HepG2 (cell line): Measurements from ENCODE around the gene FGGY. TPM values are rescaled to one million over a fixed set of nuclear protein-coding genes. Genes with fewer than 3 reads are reported as not detected.

Source experiments
- ATAC-seq: fragments of 200-7000 bp; cut with Tn5 transposase; 3 replicates; pipeline ENCODE4 v1.9.1; 2020; ENCODE audit warnings: mild to moderate bottlenecking, moderate library complexity
- BruUV-seq: library from RNA; stranded (reverse); fragments of 400-500 nt; replicated peaks from 2 replicates; lab custom pipeline; 2021; lab: Mats Ljungman, UMichigan
- CTCF ChIA-PET: fragments of 300-600 bp; formaldehyde crosslinking; extraction: SDS; loops from one replicate; lab custom pipeline; 2021; ENCODE audit warnings: low total read pairs, inconsistent platforms, low intra/inter-chr PET ratio; lab: Yijun Ruan, JAX
- POLR2A ChIA-PET: fragments of 350-600 bp; sonication (Branson Sonifier 250); formaldehyde crosslinking; loops from one replicate; lab custom pipeline; 2020; ENCODE audit warnings: antibody characterized with exemption, inconsistent platforms; lab: Yijun Ruan, JAX
- DNase-seq: peaks from one replicate; pipeline ENCODE4 v3.0.0-alpha.2; 2015; ENCODE audit warnings: low spot score
- FAIRE-seq: peaks from 3 replicates; lab custom pipeline; 2011; peaks lifted over from hg19 to GRCh38; lab: Jason Lieb, UNC
- H2AFZ ChIP-seq: one replicate; pipeline ENCODE4 v1.6.1; 2011; ENCODE audit warnings: low read length, inconsistent platforms
- H3K27ac ChIP-seq: fragments of 300-600 bp; 3 replicates; pipeline ENCODE4 v1.8.0; 2011; ENCODE audit warnings: mixed run types, mild to moderate bottlenecking, mixed read lengths, low read length, inconsistent platforms; ENCODE audit not compliant: insufficient read depth; ENCODE audit errors: extremely low read length
- H3K27me3 ChIP-seq, 2 experiments: fragments of 200-600 bp in 1 of 2; 2 replicates in 1 of 2; 3 replicates in 1 of 2; pipeline versions ENCODE4 v1.6.0 to v1.8.0; 2011; ENCODE audit warnings: low read length in 2 of 2, mild to moderate bottlenecking in 2 of 2, moderate library complexity in 2 of 2, inconsistent platforms in 1 of 2; ENCODE audit not compliant: insufficient read depth in 2 of 2, control insufficient read depth in 1 of 2
- H3K36me3 ChIP-seq, 2 experiments: fragments of 200-600 bp in 1 of 2; replicated peaks in 1 of 2; 2 replicates in 1 of 2; 3 replicates in 1 of 2; pipeline versions ENCODE4 v1.5.1 to v1.8.0; 2011; ENCODE audit warnings: low read length in 2 of 2, inconsistent platforms in 1 of 2; ENCODE audit not compliant: insufficient read depth in 2 of 2, control insufficient read depth in 1 of 2
- H3K4me1 ChIP-seq: 2 replicates; pipeline ENCODE4 v1.5.1; 2012; ENCODE audit warnings: low read length, inconsistent platforms; ENCODE audit not compliant: insufficient read depth
- H3K4me2 ChIP-seq: 2 replicates; pipeline ENCODE4 v1.6.0; 2011; ENCODE audit warnings: low read depth, low read length, inconsistent platforms
- H3K4me3 ChIP-seq, 3 experiments: fragments of 200-600 bp in 1 of 3; sonication (generic), shearing (Covaris generic) in 1 of 3; replicated peaks in 1 of 3; 2 replicates each; pipeline ENCODE4 v1.5.1; 2011 to 2016; ENCODE audit warnings: low read length in 3 of 3, inconsistent platforms in 2 of 3, low read depth in 2 of 3, mild to moderate bottlenecking in 2 of 3, control low read depth in 1 of 3, mixed read lengths in 1 of 3; ENCODE audit not compliant: insufficient read depth in 1 of 3
- H3K79me2 ChIP-seq: one replicate; pipeline ENCODE4 v1.6.1; 2011; ENCODE audit warnings: low read length, inconsistent platforms; ENCODE audit not compliant: insufficient read depth
- H3K9ac ChIP-seq: 2 replicates; pipeline ENCODE4 v1.6.0; 2011; ENCODE audit warnings: mild to moderate bottlenecking, low read depth, low read length, inconsistent platforms; ENCODE audit not compliant: insufficient read depth
- H3K9me3 ChIP-seq: 2 replicates; pipeline ENCODE4 v1.5.1; 2012; ENCODE audit warnings: mild to moderate bottlenecking, low read length
- H4K20me1 ChIP-seq: 2 replicates; pipeline ENCODE4 v1.6.0; 2011; ENCODE audit warnings: inconsistent platforms, mild to moderate bottlenecking, low read length, moderate library complexity; ENCODE audit not compliant: insufficient read depth
- ARID5B ChIP-seq: IDR thresholded peaks from 2 replicates; pipeline ENCODE4 v1.4.0; 2020; ENCODE audit warnings: mild to moderate bottlenecking, missing genetic modification reagents
- BCL6 ChIP-seq: IDR thresholded peaks from 2 replicates; pipeline ENCODE4 v1.6.1; 2016; ENCODE audit warnings: missing genetic modification reagents, missing compliant biosample characterization
- CEBPG ChIP-seq: IDR thresholded peaks from 2 replicates; pipeline ENCODE4 v1.6.1; 2016
- FOXP4 ChIP-seq: sonication (generic); formaldehyde crosslinking; IDR thresholded peaks from 2 replicates; pipeline ENCODE4 v1.4.0; 2020; ENCODE audit warnings: missing genetic modification reagents
- NFE2L2 ChIP-seq: fragments of 150-350 bp; IDR thresholded peaks from 2 replicates; pipeline ENCODE4 v1.6.1; 2014; ENCODE audit warnings: low read length
- PREB ChIP-seq: sonication (generic); formaldehyde crosslinking; IDR thresholded peaks from 2 replicates; pipeline ENCODE4 v1.4.0; 2020; ENCODE audit warnings: missing genetic modification reagents
- REXO4 ChIP-seq: sonication (generic); formaldehyde crosslinking; IDR thresholded peaks from 2 replicates; pipeline ENCODE4 v1.8.0; 2022; ENCODE audit warnings: missing genetic modification reagents, mild to moderate bottlenecking, borderline replicate concordance
- ZFP1 ChIP-seq: IDR thresholded peaks from 2 replicates; pipeline ENCODE4 v1.6.1; 2016
- ZNF292 ChIP-seq: sonication (generic); formaldehyde crosslinking; IDR thresholded peaks from 2 replicates; pipeline ENCODE4 v1.8.1; 2022; ENCODE audit warnings: mild to moderate bottlenecking, low read depth, missing genetic modification reagents, borderline replicate concordance
- ZNF362 ChIP-seq: sonication (generic); formaldehyde crosslinking; IDR thresholded peaks from 2 replicates; pipeline ENCODE4 v1.4.0; 2020; ENCODE audit warnings: missing genetic modification reagents, mild to moderate bottlenecking, borderline replicate concordance
- WGBS: methylation state at CpG from one replicate; pipeline ENCODE4 v1.1.6; 2017; ENCODE audit warnings: low lambda C conversion rate; 5-methylcytosine and 5-hydroxymethylcytosine counted together
- in situ Hi-C: cut with HindIII; loops from 2 replicates; pipeline ENCODE4 v1.10.0; 2017; ENCODE audit warnings: low pct_unique_long_range_greater_than_20kb; ENCODE audit not compliant: extremely low pct_ligation_motif_present
- intact Hi-C: fragments of 100-400 bp; cut with micrococcal nuclease; formaldehyde crosslinking; loops from one replicate; pipeline ENCODE4 v1.10.0; 2022; ENCODE audit not compliant: unreplicated experiment
- polyA plus RNA-seq, 8 experiments: library from polyadenylated mRNA; depleted of rRNA in 3 of 8; stranded (reverse) in 7 of 8; unstranded in 1 of 8; fragments of >200 nt; fragmentation: Illumina TruSeq in 4 of 8; extraction: Trizol in 4 of 8; gene quantifications; 2 replicates each; pipeline versions ENCODE4 v1.2.1 to v1.2.3, GENCODE V29; 2011 to 2016; ENCODE audit warnings: low read depth in 4 of 8, missing spikeins in 1 of 8, mixed read lengths in 1 of 8; ENCODE audit not compliant: insufficient read depth in 1 of 8
- total RNA-seq, 5 experiments: library from RNA; depleted of rRNA; stranded (reverse); fragments of >200 nt; fragmentation: Illumina TruSeq; extraction: Trizol; gene quantifications; 2 replicates each; pipeline ENCODE4 v1.2.3, GENCODE V29; 2016; ENCODE audit warnings: low read depth in 1 of 5

Gene FGGY
- total and polyA plus RNA-seq, 2 of the 13 experiments (the other 11 are each of a cell fraction or from before 2014, with no cell fraction given) = 15.7 to 27.5 TPM

- no TSS peak for BruUV-seq
- 42% methylated on average over 6 of the region's 6 CpGs for WGBS
- no peaks in the 10 kb centered on the region for H3K9me3 ChIP-seq
- peak overlapping the region; percentile 50 for H3K27ac ChIP-seq
- no peaks in the 10 kb centered on the region for H3K36me3 ChIP-seq
- H3K9ac ChIP-seq = no peak overlapping the region; the same call in 1 of the 2 replicates
- DNase-seq = no peak
- H3K4me3 ChIP-seq = no peak overlapping the region
- peak; percentile 43 for FAIRE-seq
- H3K79me2 ChIP-seq = no peaks in the 10 kb centered on the region
- in situ Hi-C loops (loop anchor here (5.0 kb wide), 1 partner anchor 50 kb away; no protein-coding TSS in a partner anchor), intact Hi-C loops (no loop called here)
- ChIA-PET POLR2A (interaction anchor here (0.5 to 1.4 kb wide), 3 partner anchors 71 to 821 kb away, joined by 3 to 4 read pairs (median 3); partner anchors contain the start of genes FGGY and OMA1), CTCF (no interaction called here)
- no peaks in the 10 kb centered on the region for H3K27me3 ChIP-seq
- H2AFZ ChIP-seq = no peak overlapping the region
- peak overlapping the region; percentile 18; the same call in 1 of the 2 replicates for H3K4me2 ChIP-seq
- peak; percentile 99 for ATAC-seq
- H4K20me1 ChIP-seq = no peaks in the 10 kb centered on the region
- H3K4me1 ChIP-seq = peaks cover 22% of the 10 kb centered on the region
- TF ChIP-seq ARID5B (CRISPR knock-in tag) (0 out of 2 replicates have a peak, but pooled peaks have one; percentile 11), FOXP4 (CRISPR knock-in tag) (0 out of 2 replicates have a peak, but pooled peaks have one; percentile 38), PREB (CRISPR knock-in tag) (no peak), ZNF362 (CRISPR knock-in tag) (peak; percentile 26; the same call in 1 of the 2 replicates), BCL6 (CRISPR knock-in tag) (peak; percentile 47; the same call in 1 of the 2 replicates), ZFP1 (CRISPR knock-in tag) (peak; percentile 75; the same call in 1 of the 2 replicates), REXO4 (CRISPR knock-in tag) (no peak), ZNF292 (CRISPR knock-in tag) (0 out of 2 replicates have a peak, but pooled peaks have one; percentile 32), CEBPG (peak; percentile 64), NFE2L2 (peak; percentile 46; the same call in 1 of the 2 replicates)
Observed at GRCh38 chr1:59367301-59368007, 70.6 kb downstream of the FGGY start.
